Activated CD4-positive, alpha-beta T cell treated with anti-CD3 and anti-CD28 coated beads, Interleukin-2, amount 50 U/mL, for 24 hours (primary cell): ENCODE measurements around the gene MPP2.
"Not testable (repeated sequence)": the region's sequence is repeated elsewhere in the genome, so short reads cannot be mapped to it uniquely, and the experiment has no call there.

Experiments used
- DNase-seq, 2 donors: peaks; one replicate each; pipeline ENCODE4 v3.0.0-alpha.2; 2020; ENCODE audit warnings: low read depth in 1 of 2, low spot score in 1 of 2

The MPP2 gene

DNA sequence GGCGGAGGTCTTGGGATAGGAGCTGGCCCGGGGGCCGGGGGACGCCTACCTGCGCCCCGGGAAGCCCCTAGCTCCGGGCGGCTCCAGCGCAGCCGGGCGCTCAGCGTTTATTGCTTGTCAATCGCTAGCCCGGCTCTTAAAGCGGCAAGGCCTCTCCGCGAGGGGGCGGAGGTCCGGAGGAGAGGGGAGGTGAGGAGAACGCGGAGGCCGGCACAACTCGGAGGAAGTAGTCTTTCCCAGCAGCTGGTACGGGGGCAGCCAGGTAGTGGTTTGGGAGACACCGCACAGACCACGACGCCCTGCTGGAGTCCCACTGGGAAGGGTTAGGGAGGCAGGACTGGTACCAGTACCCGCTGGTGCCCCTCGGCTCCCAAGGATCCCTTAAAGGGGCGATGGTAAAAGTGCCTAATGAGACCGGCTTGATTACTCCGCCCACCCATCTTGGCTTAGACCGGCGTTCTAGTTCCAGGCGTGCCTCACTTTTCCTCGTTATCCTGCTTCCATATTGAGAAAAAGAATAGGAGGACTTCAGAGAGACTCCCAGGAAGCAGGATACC lies at the start of gene MPP2:
Gene MPP2 (minus strand): TSS at position 112 of the 557 bp plus-strand sequence. CDS start 3,076 bp downstream, outside the sequence.
- DNase-seq: peak in 1 of 2 donors; percentile 21

GRCh38 chr17:43956222-43956621 lies 48.9 kb upstream of the MPP2 start:
- DNase-seq: no peak

GRCh38 chr17:43953746-43954145 lies 46.4 kb upstream of the MPP2 start, which contains the start of gene PYY:
PYY (minus strand) TSS chr17:43953940; CDS start chr17:43953483, 457 bp downstream.
- no peak for DNase-seq

DNA sequence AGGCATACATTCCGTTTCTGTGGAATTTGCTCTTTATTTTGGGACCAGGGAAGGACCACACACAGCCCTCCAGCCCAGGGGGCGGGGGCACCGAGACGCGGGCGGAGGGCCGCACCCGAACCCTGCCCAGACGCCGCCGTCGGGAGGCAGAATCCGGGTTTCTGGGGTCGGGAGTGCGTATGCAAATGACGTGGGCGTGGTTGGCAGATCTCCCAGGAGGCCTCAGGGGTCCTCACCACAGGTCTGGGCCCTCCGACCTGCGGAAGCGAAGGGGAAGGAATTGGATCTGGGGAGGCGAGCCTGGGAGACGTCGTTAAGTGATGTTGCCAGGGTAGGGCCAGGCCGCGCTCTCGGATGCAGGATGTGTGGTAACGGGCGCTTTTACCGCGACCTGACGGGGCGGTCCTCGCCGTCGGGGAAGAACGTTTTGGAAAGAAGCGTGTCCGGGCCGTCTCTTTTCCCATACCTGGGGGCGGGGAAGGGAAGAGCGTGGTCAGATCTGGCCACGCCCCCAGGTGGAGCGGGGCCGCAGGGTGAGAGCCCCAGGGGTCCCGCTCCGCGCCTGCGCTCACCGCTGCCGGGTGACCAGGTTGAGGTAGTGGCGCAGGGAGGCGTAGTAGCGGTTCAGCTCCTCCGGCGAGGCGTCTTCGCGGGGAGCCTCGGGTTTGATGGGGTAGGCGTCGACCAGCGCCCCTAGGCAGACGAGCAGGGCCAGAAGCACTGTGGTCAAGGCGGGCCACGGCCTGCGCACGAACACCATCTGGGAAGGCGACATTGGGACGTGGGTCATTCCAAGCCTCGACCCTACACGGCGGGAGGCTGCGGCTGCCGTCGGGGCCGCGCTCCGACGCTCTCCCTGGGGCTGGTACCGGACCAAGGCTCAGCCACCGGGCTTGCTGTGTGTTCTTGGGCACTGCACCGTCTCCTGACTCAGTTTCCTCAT lies 45.7 kb upstream of the MPP2 start:
- no peak for DNase-seq

DNA sequence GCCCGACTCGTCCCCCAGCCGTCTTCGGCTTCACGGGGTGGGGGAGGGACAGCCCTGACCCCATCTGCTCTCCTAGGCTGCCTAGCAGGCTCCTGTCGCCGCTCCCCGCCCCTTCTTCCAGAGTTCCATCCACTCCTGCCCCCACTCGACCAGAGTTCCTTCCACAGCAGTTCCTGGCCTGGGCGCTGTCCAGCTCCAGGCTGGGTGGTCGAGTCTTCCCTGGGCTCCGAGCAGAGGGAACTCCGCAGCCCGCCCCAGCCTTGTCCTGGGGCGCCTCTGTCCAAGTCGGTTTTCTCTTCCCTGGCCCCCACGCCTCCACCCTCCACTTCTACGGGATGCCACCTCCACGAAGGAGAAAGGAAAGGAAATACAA lies 45.0 kb upstream of the MPP2 start:
- no peak for DNase-seq

DNA sequence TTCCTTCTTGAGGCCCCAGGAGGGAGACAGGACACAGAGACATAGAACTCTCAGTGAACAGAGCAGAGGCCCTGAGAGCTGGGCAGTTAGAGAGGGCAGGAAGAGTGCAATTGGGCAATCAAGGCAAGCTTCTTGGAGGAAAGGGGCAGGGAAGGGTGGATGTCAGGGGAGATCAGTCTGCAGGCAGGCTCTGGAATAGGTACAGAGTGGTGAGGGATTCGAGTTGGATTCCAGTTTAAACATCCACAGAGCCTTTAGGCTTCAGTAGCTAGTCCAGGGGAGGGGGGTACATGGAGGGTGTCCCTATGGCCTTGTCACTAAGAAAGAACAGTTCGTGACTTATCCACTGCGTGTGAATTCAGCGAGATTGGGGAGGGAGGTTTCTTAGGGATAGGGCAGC lies 44.4 kb upstream of the MPP2 start:
- no peak for DNase-seq

- no peak for DNase-seq
Measured at GRCh38 chr17:43950554-43950953, 43.2 kb upstream of the MPP2 start.

DNA sequence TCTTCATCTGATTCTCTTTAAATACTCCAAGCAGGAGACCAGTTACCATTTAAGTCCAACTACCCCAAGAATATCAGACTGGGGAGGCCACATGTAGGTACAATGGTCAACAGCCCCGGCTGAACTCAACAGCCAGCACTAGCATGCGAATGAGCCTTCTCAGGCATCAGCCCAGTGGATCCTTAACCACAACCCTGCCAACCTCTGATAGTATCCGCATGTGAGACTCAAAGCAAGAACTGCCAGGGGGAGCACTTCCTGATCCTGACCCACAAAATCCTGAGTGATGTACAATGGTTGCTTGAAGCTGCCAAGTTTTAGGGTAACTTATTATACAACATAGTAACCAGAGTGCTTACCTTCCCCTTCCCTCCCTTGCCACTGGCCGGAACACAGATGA lies 42.4 kb upstream of the MPP2 start:
- no peak for DNase-seq

GRCh38 chr17:43946781-43947180 lies 39.4 kb upstream of the MPP2 start:
- no peak for DNase-seq

- DNase-seq: no peak
Measured at GRCh38 chr17:43945074-43945829, 37.9 kb upstream of the MPP2 start.

GRCh38 chr17:43942051-43942685 lies 34.8 kb upstream of the MPP2 start, which contains the start of gene PPY:
PPY (minus strand) TSS chr17:43942476; CDS start chr17:43941654, 822 bp downstream.
- DNase-seq: no peak

GRCh38 chr17:43940630-43941029 lies 33.3 kb upstream of the MPP2 start:
- no peak for DNase-seq

DNA sequence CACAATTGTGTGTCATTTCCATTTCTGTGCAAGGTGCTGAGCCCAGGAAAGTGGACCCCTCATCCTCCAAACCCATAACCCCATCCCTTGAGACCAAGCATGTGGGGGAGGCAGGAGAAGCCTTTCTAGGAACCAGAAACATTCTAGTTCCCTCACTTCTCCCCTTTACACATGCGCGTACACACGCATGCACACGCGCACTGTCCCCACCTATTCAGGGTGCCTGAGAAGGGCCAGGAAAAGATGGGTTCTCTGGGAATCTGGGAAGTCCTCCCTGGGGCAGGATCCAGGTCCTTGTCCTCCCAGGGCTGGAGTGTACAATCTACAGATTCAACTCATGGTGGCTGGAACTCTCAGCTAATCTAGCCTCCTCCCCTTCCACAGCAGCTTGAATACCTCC lies 32.5 kb upstream of the MPP2 start:
- DNase-seq: no peak

DNA sequence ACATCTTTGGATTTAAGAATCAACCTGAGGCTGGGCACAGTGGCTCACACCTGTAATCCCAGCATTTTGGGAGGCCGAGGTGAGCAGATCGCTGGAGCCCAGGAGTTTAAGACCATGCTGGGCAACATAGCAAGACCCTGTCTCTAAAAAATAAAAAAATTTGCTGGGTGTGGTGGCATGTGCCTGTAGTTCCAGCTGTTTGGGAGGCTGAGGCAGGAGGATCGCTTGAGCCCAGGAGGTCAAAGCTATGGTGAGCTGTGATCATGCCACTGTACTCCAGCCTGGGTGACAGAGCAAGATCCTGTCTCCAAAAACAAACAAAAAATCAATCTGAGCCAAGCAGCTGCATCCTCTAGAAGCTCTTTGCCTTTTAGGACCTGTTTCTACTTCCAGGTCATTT lies 32.1 kb upstream of the MPP2 start:
- not testable (repeated sequence) for DNase-seq

- DNase-seq: no peak
Measured at GRCh38 chr17:43938838-43939182, 31.5 kb upstream of the MPP2 start.

DNA sequence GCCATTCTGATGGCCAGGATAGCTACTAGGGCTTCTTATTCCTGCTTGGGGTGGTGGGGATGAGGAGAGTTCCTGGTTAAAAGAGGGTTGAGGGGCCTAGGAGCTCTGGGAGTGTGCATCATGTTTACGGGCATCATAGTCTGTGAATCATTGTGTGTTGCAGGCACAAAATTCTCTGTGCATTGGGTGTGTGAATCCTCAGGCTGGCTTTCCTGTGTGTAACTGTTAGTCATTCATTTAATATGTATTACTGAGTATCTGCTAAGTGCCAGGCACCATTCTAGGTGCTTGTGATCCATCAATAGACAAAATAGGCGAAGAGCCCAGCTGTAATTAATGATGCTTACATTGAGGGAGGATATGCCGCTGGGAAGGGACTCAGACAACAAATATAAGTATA lies 29.1 kb upstream of the MPP2 start:
- no peak for DNase-seq

GRCh38 chr17:43935926-43936261 lies 28.6 kb upstream of the MPP2 start:
- DNase-seq: no peak

GRCh38 chr17:43935204-43935925 lies 28.0 kb upstream of the MPP2 start:
- DNase-seq: no peak

DNA sequence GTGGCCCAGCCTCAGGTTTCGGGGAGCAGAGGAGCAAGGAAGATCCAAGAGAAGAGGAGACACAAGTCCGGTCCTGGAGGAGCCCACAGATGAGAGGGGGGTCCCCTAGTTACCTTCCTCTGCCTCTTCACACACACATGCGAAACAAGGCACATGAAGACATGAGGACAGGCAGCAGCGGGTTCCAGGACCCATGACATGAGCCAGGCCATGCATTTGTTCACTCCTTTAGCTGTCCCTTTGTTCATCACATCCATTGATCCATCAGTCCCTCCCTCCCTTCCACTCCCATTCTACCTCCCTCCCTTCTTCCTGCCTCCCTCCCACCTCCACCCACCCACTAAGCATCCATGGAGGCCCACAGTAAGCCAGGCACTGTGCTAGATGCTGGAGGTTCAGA lies 25.6 kb upstream of the MPP2 start:
- DNase-seq: no peak

DNA sequence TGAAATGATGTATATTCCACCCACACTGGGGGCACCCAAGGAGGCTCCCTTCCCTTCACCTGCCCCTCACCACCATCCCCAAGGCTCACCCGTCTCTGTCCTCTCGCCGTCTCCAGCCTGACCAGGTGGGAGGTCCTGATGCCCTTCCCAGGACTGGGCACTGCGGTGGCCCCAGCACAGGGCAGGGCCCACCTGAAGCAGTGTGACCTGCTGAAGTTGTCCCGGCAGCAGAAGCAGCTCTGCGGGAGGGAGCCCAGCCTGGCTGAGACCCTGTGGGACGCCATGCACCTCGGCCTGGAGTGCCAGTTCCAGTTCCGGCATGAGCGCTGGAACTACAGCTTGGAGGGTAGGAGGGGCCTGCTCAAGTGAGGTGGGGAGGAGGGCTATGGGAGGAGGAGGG lies 25.0 kb upstream of the MPP2 start:
- no peak for DNase-seq

- no peak for DNase-seq
Measured at GRCh38 chr17:43931062-43931571, 23.8 kb upstream of the MPP2 start.
